ENCODE data around the gene P3H4. TPM values are rescaled to one million over a fixed set of nuclear protein-coding genes. Genes with fewer than 3 reads are reported as not detected.

P3H4 gene
- total RNA-seq, 5 donors from 2014 or later (not counting 1 experiment from before 2014, with no cell fraction given) = 2.9 to 11.0 (median 7.7) TPM

DNA sequence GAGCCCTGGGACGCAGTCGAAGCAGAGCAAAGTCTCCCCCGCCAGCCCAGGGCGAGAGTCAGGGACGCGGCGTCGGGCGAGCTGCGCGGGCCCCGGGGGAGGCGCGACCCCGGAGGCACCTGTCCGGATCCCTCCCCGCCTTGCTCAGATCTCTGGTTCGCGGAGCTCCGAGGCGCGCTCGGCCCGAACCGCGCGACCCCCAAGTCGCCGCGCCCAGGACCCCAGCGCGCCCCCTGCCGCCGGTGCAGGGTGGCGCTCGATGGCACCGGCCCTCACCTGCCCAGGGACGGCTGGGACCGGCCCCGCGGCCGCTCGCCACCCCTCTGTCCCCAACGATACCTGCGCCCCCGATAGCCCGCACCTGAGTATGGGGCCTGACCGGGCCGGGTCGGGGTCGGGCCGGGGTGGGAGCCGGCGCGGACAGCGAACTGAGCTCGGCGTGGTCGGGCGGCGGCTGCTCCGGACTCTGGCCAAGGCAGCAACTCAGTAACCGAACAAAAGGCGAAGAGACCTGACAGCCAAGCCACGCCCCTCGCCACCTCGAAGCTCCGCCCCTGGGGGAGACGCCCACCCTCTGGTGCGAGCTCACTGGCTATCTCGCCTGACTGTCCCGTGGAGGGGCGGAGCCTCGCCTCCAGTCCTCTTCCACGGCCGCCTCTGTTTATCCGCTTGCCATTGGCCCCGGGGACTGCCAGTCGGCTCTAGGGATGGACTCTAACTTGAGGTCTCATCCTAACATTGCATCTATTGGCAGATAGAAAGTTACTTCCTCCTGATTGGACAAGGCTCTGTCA is 25.3 kb downstream of the P3H4 start, which contains the start of gene JUP:
JUP (minus strand) TSS at position 485 of the 794 bp plus-strand sequence. CDS start 14,857 bp downstream, outside the sequence.
- Histone ChIP-seq H3K36me3 (ENCODE audit: control insufficient read depth in 2 of 2, extremely low read depth in 1 of 2, insufficient read depth in 1 of 2, low read length in 1 of 2) (no peaks in the 10 kb centered on the region), H3K27me3 (replicated peaks in 1 of 2; ENCODE audit: control insufficient read depth in 2 of 2, extremely low read depth in 1 of 2, insufficient read depth in 2 of 2, low read length in 1 of 2) (peaks cover 0 to 56% of the 10 kb centered on the region in 2 experiments), H3K9me3 (no peaks in the 10 kb centered on the region), H3K27ac (ENCODE audit: low read length) (no peak within 1 kb of the TSS), H3K4me3 (ENCODE audit: control insufficient read depth in 1 of 2, extremely low read depth in 1 of 2, low read length in 1 of 2) (peak within 1 kb of the TSS; percentile 36 to 66), H3K4me1 (ENCODE audit: control insufficient read depth in 1 of 2, extremely low read depth in 1 of 2, insufficient read depth in 2 of 2, low read length in 2 of 2) (peaks cover 25 to 33% of the 10 kb centered on the region in 2 experiments)
- DNase-seq = peak; percentile 75 to 92 (median 88)
- H3K4me3 Mint-ChIP-seq = peak within 1 kb of the TSS; percentile 70 to 75 (median 71)
- H3K9me3 Mint-ChIP-seq = no peaks in the 10 kb centered on the region
- peaks cover 26 to 40% (median 26%) of the 10 kb centered on the region in 3 donors for H3K4me1 Mint-ChIP-seq
- peak; percentile 88 to 95 (median 88) for ATAC-seq (replicated peaks in 1 of 4)
- ChIA-PET CTCF (interaction anchor here in 1 of 2 donors (0.7 to 0.8 kb wide), 2 partner anchors 13 to 26 kb away, joined by 4 to 6 read pairs; partner anchors contain the start of genes FKBP10 and P3H4), POLR2A (no interaction called here)
- peak within 1 kb of the TSS in 1 of 2 donors; percentile 43 for H3K27ac Mint-ChIP-seq
- WGBS (ENCODE audit: insufficient coverage) = 2% methylated on average over 70 of the region's 79 CpGs
- peaks cover 4 to 41% of the 10 kb centered on the region in 2 donors for H3K27me3 Mint-ChIP-seq
- no peaks in the 10 kb centered on the region for H3K36me3 Mint-ChIP-seq

DNA sequence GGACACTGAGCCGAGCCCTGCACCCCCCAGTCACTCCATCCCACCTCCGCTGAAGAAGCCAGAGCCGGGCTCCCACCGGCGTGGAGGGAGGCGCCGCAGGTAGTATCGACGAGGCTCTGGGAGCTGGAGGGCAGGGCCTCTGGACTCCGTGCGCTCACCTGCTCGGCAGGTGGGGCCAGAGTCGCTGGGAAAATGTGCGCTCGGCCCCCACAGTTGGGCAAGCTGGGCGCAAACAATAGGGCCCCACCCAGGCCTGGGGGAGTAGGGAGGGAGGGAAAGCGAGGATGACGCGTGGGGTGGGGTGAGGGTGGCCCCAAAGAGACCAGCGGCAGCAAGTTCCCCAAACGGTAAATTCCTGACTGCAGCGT is 25.9 kb downstream of the P3H4 start:
- WGBS (ENCODE audit: insufficient coverage) = 2% methylated on average over 22 of the region's 22 CpGs
- Histone ChIP-seq H3K27ac (ENCODE audit: low read length) (no peak overlapping the region), H3K36me3 (ENCODE audit: control insufficient read depth in 2 of 2, extremely low read depth in 1 of 2, insufficient read depth in 1 of 2, low read length in 1 of 2) (no peaks in the 10 kb centered on the region), H3K27me3 (replicated peaks in 1 of 2; ENCODE audit: control insufficient read depth in 2 of 2, extremely low read depth in 1 of 2, insufficient read depth in 2 of 2, low read length in 1 of 2) (peaks cover 0 to 59% of the 10 kb centered on the region in 2 experiments), H3K9me3 (no peaks in the 10 kb centered on the region), H3K4me3 (ENCODE audit: control insufficient read depth in 1 of 2, extremely low read depth in 1 of 2, low read length in 1 of 2) (peak overlapping the region; percentile 36 to 66), H3K4me1 (ENCODE audit: control insufficient read depth in 1 of 2, extremely low read depth in 1 of 2, insufficient read depth in 2 of 2, low read length in 2 of 2) (peaks cover 25 to 33% of the 10 kb centered on the region in 2 experiments)
- Mint-ChIP-seq H3K27me3 (peaks cover 4 to 41% of the 10 kb centered on the region in 2 donors), H3K27ac (no peak overlapping the region), H3K4me3 (peak overlapping the region; percentile 54 to 68 (median 61)), H3K4me1 (peaks cover 26 to 40% (median 26%) of the 10 kb centered on the region in 3 donors), H3K36me3 (no peaks in the 10 kb centered on the region), H3K9me3 (no peaks in the 10 kb centered on the region)
- DNase-seq (peak in 2 of 35 experiments; percentile 13 to 42), ATAC-seq (replicated peaks in 1 of 4) (no peak)
- POLR2A ChIA-PET = no interaction called here
- CTCF ChIA-PET = interaction anchor here in 1 of 2 donors (0.7 kb wide), 1 partner anchor 13 kb away, joined by 4 read pairs; no protein-coding TSS in a partner anchor

DNA sequence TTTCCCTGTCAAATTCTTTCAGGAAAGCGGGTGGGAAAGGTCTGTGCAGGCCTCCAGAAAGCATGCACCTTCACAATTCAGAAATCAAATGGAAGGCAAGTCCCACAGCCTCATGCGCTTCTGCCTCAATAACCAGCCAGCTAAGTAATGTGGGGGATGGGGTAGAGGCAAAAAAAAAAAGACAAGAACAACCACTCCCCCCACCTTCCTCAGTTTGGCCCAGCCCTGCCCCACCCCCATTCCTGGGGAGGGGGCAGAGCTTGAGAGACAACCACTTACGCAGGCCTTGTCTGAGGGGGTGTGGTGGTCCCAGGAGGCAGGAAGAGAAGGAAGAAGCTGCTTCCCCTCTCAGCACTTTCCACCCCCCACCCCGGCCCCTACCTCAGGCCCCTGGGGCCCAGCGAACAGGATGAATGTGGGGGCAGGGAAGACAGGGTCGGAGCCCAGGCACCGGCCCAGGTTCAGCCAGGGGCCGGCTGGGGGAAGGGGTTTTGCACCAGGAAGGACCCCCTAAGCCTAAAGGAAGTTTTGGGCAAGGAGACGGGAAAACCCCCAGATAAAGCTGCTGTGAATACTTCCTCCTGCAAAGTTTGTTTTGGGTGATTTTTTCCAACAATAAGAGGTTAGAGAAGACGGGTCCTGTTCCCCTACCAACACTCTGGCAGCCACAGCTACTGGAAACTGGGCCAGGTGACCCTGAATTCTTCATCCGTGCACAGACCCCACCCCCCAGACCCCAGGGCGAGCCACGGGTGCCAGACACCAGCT is 26.5 kb downstream of the P3H4 start:
- ATAC-seq (replicated peaks in 1 of 4) (no peak), DNase-seq (no peak)
- WGBS (ENCODE audit: insufficient coverage) = 11% methylated on average over 6 of the region's 13 CpGs
- ChIA-PET CTCF (interaction anchor here in 1 of 2 donors (0.7 kb wide), 1 partner anchor 14 kb away, joined by 4 read pairs; no protein-coding TSS in a partner anchor), POLR2A (no interaction called here)
- Histone ChIP-seq H3K4me3 (ENCODE audit: control insufficient read depth in 1 of 2, extremely low read depth in 1 of 2, low read length in 1 of 2) (peak overlapping the region in 1 of 2 donors; percentile 66), H3K4me1 (ENCODE audit: control insufficient read depth in 1 of 2, extremely low read depth in 1 of 2, insufficient read depth in 2 of 2, low read length in 2 of 2) (peaks cover 23 to 33% of the 10 kb centered on the region in 2 experiments), H3K27me3 (replicated peaks in 1 of 2; ENCODE audit: control insufficient read depth in 2 of 2, extremely low read depth in 1 of 2, insufficient read depth in 2 of 2, low read length in 1 of 2) (peaks cover 0 to 60% of the 10 kb centered on the region in 2 experiments), H3K9me3 (no peaks in the 10 kb centered on the region), H3K36me3 (ENCODE audit: control insufficient read depth in 2 of 2, extremely low read depth in 1 of 2, insufficient read depth in 1 of 2, low read length in 1 of 2) (no peaks in the 10 kb centered on the region), H3K27ac (ENCODE audit: low read length) (no peak overlapping the region)
- Mint-ChIP-seq H3K27me3 (peaks cover 4 to 44% of the 10 kb centered on the region in 2 donors), H3K4me3 (peak overlapping the region; percentile 54 to 68 (median 61)), H3K36me3 (no peaks in the 10 kb centered on the region), H3K27ac (no peak overlapping the region), H3K4me1 (peaks cover 22 to 36% (median 26%) of the 10 kb centered on the region in 3 donors), H3K9me3 (no peaks in the 10 kb centered on the region)

DNA sequence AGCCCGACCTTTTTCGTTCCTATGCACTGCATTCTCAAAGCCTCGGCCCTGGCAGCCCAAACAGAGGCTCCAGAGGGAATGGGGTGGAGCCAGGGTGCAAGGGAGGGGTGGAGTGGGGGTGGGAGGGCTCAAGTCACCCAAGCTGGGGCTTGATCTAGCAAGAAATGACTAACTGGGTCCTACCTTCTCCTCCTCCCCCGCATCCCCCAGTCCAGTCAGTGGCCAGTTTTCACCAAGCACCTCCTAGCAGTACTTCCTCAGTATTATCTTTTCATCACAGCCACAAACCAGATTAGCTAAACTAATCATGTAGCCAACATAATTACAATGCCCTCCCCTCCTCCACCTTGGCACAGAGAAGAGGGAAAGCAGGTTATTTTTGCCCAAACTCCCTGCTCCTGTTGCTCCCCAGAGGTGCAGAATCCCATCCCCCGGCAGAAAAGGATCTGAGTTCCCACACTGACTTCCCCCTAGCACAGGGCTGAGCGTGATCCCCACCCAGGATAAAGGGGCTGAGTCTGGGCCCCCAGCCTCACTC is 27.5 kb downstream of the P3H4 start:
- H3K27ac ChIP-seq (ENCODE audit: low read length) = no peak overlapping the region
- H3K36me3 ChIP-seq (ENCODE audit: control insufficient read depth in 2 of 2, extremely low read depth in 1 of 2, insufficient read depth in 1 of 2, low read length in 1 of 2) = no peaks in the 10 kb centered on the region
- no peaks in the 10 kb centered on the region for H3K36me3 Mint-ChIP-seq
- no peak for ATAC-seq (replicated peaks in 1 of 4)
- no peak for DNase-seq
- 67% methylated on average over 1 of the region's 6 CpGs for WGBS (ENCODE audit: insufficient coverage)
- H3K27me3 Mint-ChIP-seq = peaks cover 4 to 44% of the 10 kb centered on the region in 2 donors
- H3K4me1 ChIP-seq (ENCODE audit: control insufficient read depth in 1 of 2, extremely low read depth in 1 of 2, insufficient read depth in 2 of 2, low read length in 2 of 2) = peaks cover 23 to 33% of the 10 kb centered on the region in 2 experiments
- H3K27ac Mint-ChIP-seq = no peak overlapping the region
- H3K9me3 Mint-ChIP-seq = no peaks in the 10 kb centered on the region
- POLR2A ChIA-PET = no interaction called here
- H3K4me1 Mint-ChIP-seq = peaks cover 22 to 36% (median 26%) of the 10 kb centered on the region in 3 donors
- peak overlapping the region in 1 of 3 donors; percentile 68 for H3K4me3 Mint-ChIP-seq
- no peaks in the 10 kb centered on the region for H3K9me3 ChIP-seq
- H3K27me3 ChIP-seq (replicated peaks in 1 of 2; ENCODE audit: control insufficient read depth in 2 of 2, extremely low read depth in 1 of 2, insufficient read depth in 2 of 2, low read length in 1 of 2) = peaks cover 0 to 68% of the 10 kb centered on the region in 2 experiments
- CTCF ChIA-PET = interaction anchor here in 1 of 2 donors (0.7 kb wide), 1 partner anchor 1725 kb away, joined by 3 read pairs; no protein-coding TSS in a partner anchor
- H3K4me3 ChIP-seq (ENCODE audit: control insufficient read depth in 1 of 2, extremely low read depth in 1 of 2, low read length in 1 of 2) = no peak overlapping the region

DNA sequence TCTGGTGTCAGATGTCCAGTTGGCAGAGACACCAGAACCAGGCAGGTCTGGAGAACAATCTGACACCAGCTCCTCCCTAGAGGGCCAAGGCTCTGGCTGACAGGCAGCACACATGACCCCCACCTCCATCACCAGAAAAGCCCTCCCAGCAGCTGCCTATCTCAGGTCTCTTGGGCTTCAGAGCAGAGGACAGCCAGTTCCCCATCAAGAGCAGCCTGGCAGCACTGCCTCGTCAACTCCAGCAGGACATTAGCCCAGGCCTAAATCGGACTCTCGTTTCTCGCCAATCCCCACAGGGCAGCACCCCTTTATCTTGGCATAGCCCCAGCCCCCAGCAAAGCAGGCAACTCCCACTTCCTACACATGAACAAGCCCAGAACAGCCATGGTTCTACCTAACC is 29.6 kb downstream of the P3H4 start:
- H3K27ac ChIP-seq (ENCODE audit: low read length) = no peak overlapping the region
- peaks cover 16 to 21% of the 10 kb centered on the region in 2 experiments for H3K4me1 ChIP-seq (ENCODE audit: control insufficient read depth in 1 of 2, extremely low read depth in 1 of 2, insufficient read depth in 2 of 2, low read length in 2 of 2)
- Mint-ChIP-seq H3K27ac (no peak overlapping the region), H3K36me3 (no peaks in the 10 kb centered on the region), H3K9me3 (no peaks in the 10 kb centered on the region), H3K4me3 (no peak overlapping the region), H3K4me1 (peaks cover 4 to 21% (median 13%) of the 10 kb centered on the region in 3 donors), H3K27me3 (peaks cover 4 to 39% of the 10 kb centered on the region in 2 donors)
- no peaks in the 10 kb centered on the region for H3K9me3 ChIP-seq
- H3K4me3 ChIP-seq (ENCODE audit: control insufficient read depth in 1 of 2, extremely low read depth in 1 of 2, low read length in 1 of 2) = no peak overlapping the region
- 88% methylated on average over 4 of the region's 4 CpGs for WGBS (ENCODE audit: insufficient coverage)
- ChIA-PET CTCF (no interaction called here), POLR2A (no interaction called here)
- ATAC-seq (replicated peaks in 1 of 4) (no peak), DNase-seq (no peak)
- H3K36me3 ChIP-seq (ENCODE audit: control insufficient read depth in 2 of 2, extremely low read depth in 1 of 2, insufficient read depth in 1 of 2, low read length in 1 of 2) = peaks cover 0 to 3% of the 10 kb centered on the region in 2 donors
- peaks cover 0 to 74% of the 10 kb centered on the region in 2 experiments for H3K27me3 ChIP-seq (replicated peaks in 1 of 2; ENCODE audit: control insufficient read depth in 2 of 2, extremely low read depth in 1 of 2, insufficient read depth in 2 of 2, low read length in 1 of 2)

All from T-cell (primary cell).